ENCODE measurements around the gene RMND1.

Gene RMND1

GRCh38 chr6:151495380-151495779 lies 43.5 kb upstream of the RMND1 start:
- peaks cover 2% of the 10 kb centered on the region for H3K79me1 ChIP-seq (ENCODE audit: low read length)
- no peak for DNase-seq
- peaks cover 16% of the 10 kb centered on the region for H3K27me3 ChIP-seq (ENCODE audit: insufficient read depth, low read length)
- no peak overlapping the region for H3K23ac ChIP-seq (ENCODE audit: low read length)
- H2AFZ ChIP-seq (ENCODE audit: insufficient read depth, low read length, poor library complexity), result no peak overlapping the region
- H3K18ac ChIP-seq (ENCODE audit: low read length), result no peak overlapping the region
- H3K4me1 ChIP-seq (ENCODE audit: control insufficient read depth in 1 of 2, insufficient read depth in 2 of 2, low read length in 2 of 2), result peaks cover 0 to 3% of the 10 kb centered on the region in 2 experiments
- no peak overlapping the region for H3K9ac ChIP-seq (ENCODE audit: low read length)
- no CpG with 5 or more reads among the region's 9 CpGs for WGBS (ENCODE audit: extremely low coverage, insufficient coverage, insufficient read length)
- H2AK5ac ChIP-seq (ENCODE audit: low read length), result no peak overlapping the region
- H3K9me3 ChIP-seq (ENCODE audit: insufficient read depth, low read depth, low read length), result no peaks in the 10 kb centered on the region
- H4K12ac ChIP-seq (ENCODE audit: low read depth, low read length), result no peak overlapping the region
- H3K27ac ChIP-seq (ENCODE audit: low read depth, low read length), result no peak overlapping the region
- H3K4me2 ChIP-seq (ENCODE audit: low read length), result no peak overlapping the region
- no peaks in the 10 kb centered on the region for H3K79me2 ChIP-seq (ENCODE audit: control insufficient read depth, insufficient read depth, low read length, poor library complexity)
- H2BK12ac ChIP-seq (ENCODE audit: low read length), result no peak overlapping the region
- H4K91ac ChIP-seq (ENCODE audit: low read depth, low read length), result no peak overlapping the region
- no peak overlapping the region for H3K4ac ChIP-seq (ENCODE audit: low read depth, low read length)
- H3K4me3 ChIP-seq (ENCODE audit: low read depth, low read length), result no peak overlapping the region
- H3K36me3 ChIP-seq (ENCODE audit: control insufficient read depth in 1 of 2, insufficient read depth in 2 of 2, low read length in 2 of 2), result no peaks in the 10 kb centered on the region
- no peak overlapping the region for H2BK5ac ChIP-seq (ENCODE audit: low read depth, low read length, poor library complexity)
- H4K8ac ChIP-seq (ENCODE audit: low read depth, low read length), result no peak overlapping the region
- H2BK120ac ChIP-seq (ENCODE audit: insufficient read depth, low read length, poor library complexity), result no peak overlapping the region
- H3K14ac ChIP-seq (ENCODE audit: low read length), result no peak overlapping the region

- H3K36me3 ChIP-seq (ENCODE audit: control insufficient read depth in 1 of 2, insufficient read depth in 2 of 2, low read length in 2 of 2), result no peaks in the 10 kb centered on the region
- no peak overlapping the region for H3K4me3 ChIP-seq (ENCODE audit: low read depth, low read length)
- peaks cover 16% of the 10 kb centered on the region for H3K27me3 ChIP-seq (ENCODE audit: insufficient read depth, low read length)
- no peak overlapping the region for H3K18ac ChIP-seq (ENCODE audit: low read length)
- H3K79me1 ChIP-seq (ENCODE audit: low read length), result peaks cover 2% of the 10 kb centered on the region
- no peak overlapping the region for H3K23ac ChIP-seq (ENCODE audit: low read length)
- no peaks in the 10 kb centered on the region for H3K79me2 ChIP-seq (ENCODE audit: control insufficient read depth, insufficient read depth, low read length, poor library complexity)
- H2AFZ ChIP-seq (ENCODE audit: insufficient read depth, low read length, poor library complexity), result no peak overlapping the region
- H4K8ac ChIP-seq (ENCODE audit: low read depth, low read length), result peak overlapping the region; percentile 6
- no peak overlapping the region for H2BK120ac ChIP-seq (ENCODE audit: insufficient read depth, low read length, poor library complexity)
- H3K4me1 ChIP-seq (ENCODE audit: control insufficient read depth in 1 of 2, insufficient read depth in 2 of 2, low read length in 2 of 2), result peaks cover 0 to 3% of the 10 kb centered on the region in 2 experiments
- H3K4ac ChIP-seq (ENCODE audit: low read depth, low read length), result no peak overlapping the region
- H3K9me3 ChIP-seq (ENCODE audit: insufficient read depth, low read depth, low read length), result no peaks in the 10 kb centered on the region
- no peak overlapping the region for H3K14ac ChIP-seq (ENCODE audit: low read length)
- no peak overlapping the region for H3K27ac ChIP-seq (ENCODE audit: low read depth, low read length)
- H3K9ac ChIP-seq (ENCODE audit: low read length), result no peak overlapping the region
- H2BK5ac ChIP-seq (ENCODE audit: low read depth, low read length, poor library complexity), result no peak overlapping the region
- peak in 1 of 2 donors; percentile 38 for DNase-seq
- no peak overlapping the region for H4K91ac ChIP-seq (ENCODE audit: low read depth, low read length)
- H3K4me2 ChIP-seq (ENCODE audit: low read length), result peak overlapping the region; percentile 80
- no CpG with 5 or more reads among the region's 4 CpGs for WGBS (ENCODE audit: extremely low coverage, insufficient coverage, insufficient read length)
- H2BK12ac ChIP-seq (ENCODE audit: low read length), result no peak overlapping the region
- no peak overlapping the region for H2AK5ac ChIP-seq (ENCODE audit: low read length)
- H4K12ac ChIP-seq (ENCODE audit: low read depth, low read length), result no peak overlapping the region
Observed at GRCh38 chr6:151494936-151495320, 43.0 kb upstream of the RMND1 start.

DNA sequence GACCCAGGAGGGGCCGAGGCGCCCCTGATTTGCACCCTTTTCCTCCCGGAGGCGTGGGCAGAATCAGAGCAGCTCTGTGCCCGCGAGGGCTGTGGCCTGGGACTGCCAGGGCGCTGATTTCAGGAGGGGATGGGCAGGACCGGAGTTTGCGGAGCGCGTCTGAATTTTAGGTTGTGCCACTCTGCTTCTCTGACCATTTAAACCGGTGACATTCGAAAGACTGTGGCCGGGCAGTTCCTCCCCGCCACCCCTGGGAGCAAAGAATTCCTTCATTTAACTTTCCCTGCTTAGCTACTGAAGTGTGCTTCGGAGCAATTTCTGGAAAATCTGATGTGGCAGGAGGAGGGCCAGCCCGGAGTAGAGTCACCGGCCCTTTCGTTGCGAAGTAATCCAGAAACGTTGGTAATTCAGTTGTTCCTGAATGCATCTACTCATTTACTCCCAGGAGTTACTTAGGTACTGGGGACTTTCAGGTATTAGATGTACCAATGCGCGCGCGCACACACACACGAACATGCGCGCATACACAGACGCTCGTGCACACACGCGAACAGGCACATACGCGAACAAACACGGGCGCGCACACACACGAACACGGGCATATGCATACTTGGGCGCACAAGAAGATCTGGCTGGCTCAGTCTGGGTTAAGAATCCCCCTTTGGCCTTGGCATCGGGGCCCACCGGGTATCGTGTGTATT lies 42.5 kb upstream of the RMND1 start:
- no peak overlapping the region for H2BK120ac ChIP-seq (ENCODE audit: insufficient read depth, low read length, poor library complexity)
- H3K9ac ChIP-seq (ENCODE audit: low read length), result no peak overlapping the region
- H2AK5ac ChIP-seq (ENCODE audit: low read length), result no peak overlapping the region
- H3K79me2 ChIP-seq (ENCODE audit: control insufficient read depth, insufficient read depth, low read length, poor library complexity), result no peaks in the 10 kb centered on the region
- H3K18ac ChIP-seq (ENCODE audit: low read length), result no peak overlapping the region
- H2AFZ ChIP-seq (ENCODE audit: insufficient read depth, low read length, poor library complexity), result peak overlapping the region; percentile 32
- peaks cover 16% of the 10 kb centered on the region for H3K27me3 ChIP-seq (ENCODE audit: insufficient read depth, low read length)
- no peak overlapping the region for H4K12ac ChIP-seq (ENCODE audit: low read depth, low read length)
- no peak overlapping the region for H3K4ac ChIP-seq (ENCODE audit: low read depth, low read length)
- peaks cover 0 to 3% of the 10 kb centered on the region in 2 experiments for H3K4me1 ChIP-seq (ENCODE audit: control insufficient read depth in 1 of 2, insufficient read depth in 2 of 2, low read length in 2 of 2)
- no peak overlapping the region for H2BK5ac ChIP-seq (ENCODE audit: low read depth, low read length, poor library complexity)
- peak overlapping the region; percentile 59 for H4K8ac ChIP-seq (ENCODE audit: low read depth, low read length)
- no peak overlapping the region for H3K23ac ChIP-seq (ENCODE audit: low read length)
- no peak overlapping the region for H2BK12ac ChIP-seq (ENCODE audit: low read length)
- no peaks in the 10 kb centered on the region for H3K9me3 ChIP-seq (ENCODE audit: insufficient read depth, low read depth, low read length)
- peak overlapping the region; percentile 80 for H3K4me2 ChIP-seq (ENCODE audit: low read length)
- peak overlapping the region; percentile 71 for H3K4me3 ChIP-seq (ENCODE audit: low read depth, low read length)
- peak in 1 of 2 donors; percentile 36 for DNase-seq
- WGBS (ENCODE audit: extremely low coverage, insufficient coverage, insufficient read length), result no CpG with 5 or more reads among the region's 43 CpGs
- peaks cover 2% of the 10 kb centered on the region for H3K79me1 ChIP-seq (ENCODE audit: low read length)
- H3K27ac ChIP-seq (ENCODE audit: low read depth, low read length), result no peak overlapping the region
- no peak overlapping the region for H4K91ac ChIP-seq (ENCODE audit: low read depth, low read length)
- H3K14ac ChIP-seq (ENCODE audit: low read length), result peak overlapping the region; percentile 32
- no peaks in the 10 kb centered on the region for H3K36me3 ChIP-seq (ENCODE audit: control insufficient read depth in 1 of 2, insufficient read depth in 2 of 2, low read length in 2 of 2)

- H3K23ac ChIP-seq (ENCODE audit: low read length), result no peak within 1 kb of the TSS
- no peak within 1 kb of the TSS for H2BK12ac ChIP-seq (ENCODE audit: low read length)
- peaks cover 16% of the 10 kb centered on the region for H3K27me3 ChIP-seq (ENCODE audit: insufficient read depth, low read length)
- no peak within 1 kb of the TSS for H2BK120ac ChIP-seq (ENCODE audit: insufficient read depth, low read length, poor library complexity)
- H3K4ac ChIP-seq (ENCODE audit: low read depth, low read length), result no peak within 1 kb of the TSS
- H2AK5ac ChIP-seq (ENCODE audit: low read length), result no peak within 1 kb of the TSS
- DNase-seq, result peak in 1 of 2 donors; percentile 13
- H3K27ac ChIP-seq (ENCODE audit: low read depth, low read length), result no peak within 1 kb of the TSS
- peak within 1 kb of the TSS; percentile 59 for H4K8ac ChIP-seq (ENCODE audit: low read depth, low read length)
- H3K79me1 ChIP-seq (ENCODE audit: low read length), result peaks cover 2% of the 10 kb centered on the region
- H3K18ac ChIP-seq (ENCODE audit: low read length), result no peak within 1 kb of the TSS
- peak within 1 kb of the TSS; percentile 80 for H3K4me2 ChIP-seq (ENCODE audit: low read length)
- H3K9ac ChIP-seq (ENCODE audit: low read length), result no peak within 1 kb of the TSS
- H4K12ac ChIP-seq (ENCODE audit: low read depth, low read length), result no peak within 1 kb of the TSS
- no CpG with 5 or more reads among the region's 58 CpGs for WGBS (ENCODE audit: extremely low coverage, insufficient coverage, insufficient read length)
- H2AFZ ChIP-seq (ENCODE audit: insufficient read depth, low read length, poor library complexity), result peak within 1 kb of the TSS; percentile 32
- no peak within 1 kb of the TSS for H2BK5ac ChIP-seq (ENCODE audit: low read depth, low read length, poor library complexity)
- H3K36me3 ChIP-seq (ENCODE audit: control insufficient read depth in 1 of 2, insufficient read depth in 2 of 2, low read length in 2 of 2), result no peaks in the 10 kb centered on the region
- H3K14ac ChIP-seq (ENCODE audit: low read length), result peak within 1 kb of the TSS; percentile 32
- no peaks in the 10 kb centered on the region for H3K79me2 ChIP-seq (ENCODE audit: control insufficient read depth, insufficient read depth, low read length, poor library complexity)
- H4K91ac ChIP-seq (ENCODE audit: low read depth, low read length), result no peak within 1 kb of the TSS
- peaks cover 0 to 3% of the 10 kb centered on the region in 2 experiments for H3K4me1 ChIP-seq (ENCODE audit: control insufficient read depth in 1 of 2, insufficient read depth in 2 of 2, low read length in 2 of 2)
- no peaks in the 10 kb centered on the region for H3K9me3 ChIP-seq (ENCODE audit: insufficient read depth, low read depth, low read length)
- H3K4me3 ChIP-seq (ENCODE audit: low read depth, low read length), result peak within 1 kb of the TSS; percentile 71
Observed at GRCh38 chr6:151493804-151494234, 41.9 kb upstream of the RMND1 start, which contains the start of gene CCDC170. Gene CCDC170, plus strand, starts transcription at chr6:151494017. Its CDS starts 112 bp downstream, at chr6:151494129.
